Superior temporal gyrus (tissue), 1 donor: ENCODE data around the gene ZNF263.

Experiments
- DNase-seq: peaks from one replicate; pipeline ENCODE4 v3.0.0-alpha.2; 2016; ENCODE audit errors: extremely low spot score

Gene ZNF263

DNA sequence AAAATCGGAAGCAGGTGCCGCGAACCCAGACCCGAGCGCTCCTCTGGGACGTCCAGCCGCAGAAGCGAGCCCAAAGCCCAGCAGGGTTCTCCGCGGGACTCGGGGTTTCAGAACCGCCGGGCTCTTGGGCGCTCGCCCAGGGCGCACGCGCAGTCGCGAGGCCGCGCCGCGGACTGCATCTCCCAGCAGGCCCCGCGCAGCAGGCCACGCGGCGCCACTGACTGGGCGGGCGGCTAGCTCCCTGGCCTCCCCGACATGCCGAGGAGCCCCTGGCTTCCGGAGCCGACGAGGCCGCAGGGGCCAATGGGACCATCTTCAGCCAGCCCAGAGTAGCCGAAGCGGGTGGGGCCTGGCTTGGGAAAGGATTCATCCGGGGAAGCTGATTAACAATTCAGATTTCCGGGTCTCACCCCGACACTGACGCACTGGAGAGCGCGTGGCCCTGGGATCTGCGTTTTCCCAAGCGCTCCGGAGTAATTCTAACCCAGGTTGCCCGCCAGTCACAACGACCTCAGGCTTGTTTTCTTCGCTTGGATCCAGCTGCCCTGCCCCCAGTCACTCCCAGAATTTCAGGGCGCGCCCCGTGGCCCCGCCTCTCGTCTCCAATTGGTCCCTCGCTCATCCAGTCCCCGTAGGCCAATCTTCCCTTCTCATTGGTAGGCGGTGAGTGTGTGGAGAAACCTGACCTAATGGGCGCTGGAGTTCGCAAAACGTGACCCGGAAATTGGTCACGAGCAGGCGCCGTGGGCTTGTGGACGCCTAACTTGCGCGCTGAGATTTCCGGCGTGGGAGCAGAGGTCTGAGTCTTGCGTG lies at the start of gene ZNF263:
Gene ZNF263 (plus strand): TSS at position 762 of the 813 bp plus-strand sequence. CDS start 328 bp downstream, outside the sequence.
- peak; percentile 99 for DNase-seq

DNA sequence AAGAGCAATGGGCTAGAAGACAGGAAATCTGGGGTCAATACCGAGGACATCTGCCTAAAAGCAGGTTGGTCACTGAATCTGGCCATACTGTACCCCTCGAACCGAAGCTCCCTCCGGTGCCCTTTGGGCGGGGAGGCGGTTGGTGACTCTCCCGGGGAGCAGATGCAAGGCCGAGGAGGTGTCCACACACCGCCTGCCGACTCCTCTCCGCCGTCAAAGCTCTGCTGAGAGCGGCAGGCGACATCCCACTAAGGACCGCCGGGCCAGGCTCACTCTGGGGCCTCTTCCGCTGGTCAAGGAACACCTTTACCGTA lies 48.8 kb upstream of the ZNF263 start:
- DNase-seq: no peak

DNA sequence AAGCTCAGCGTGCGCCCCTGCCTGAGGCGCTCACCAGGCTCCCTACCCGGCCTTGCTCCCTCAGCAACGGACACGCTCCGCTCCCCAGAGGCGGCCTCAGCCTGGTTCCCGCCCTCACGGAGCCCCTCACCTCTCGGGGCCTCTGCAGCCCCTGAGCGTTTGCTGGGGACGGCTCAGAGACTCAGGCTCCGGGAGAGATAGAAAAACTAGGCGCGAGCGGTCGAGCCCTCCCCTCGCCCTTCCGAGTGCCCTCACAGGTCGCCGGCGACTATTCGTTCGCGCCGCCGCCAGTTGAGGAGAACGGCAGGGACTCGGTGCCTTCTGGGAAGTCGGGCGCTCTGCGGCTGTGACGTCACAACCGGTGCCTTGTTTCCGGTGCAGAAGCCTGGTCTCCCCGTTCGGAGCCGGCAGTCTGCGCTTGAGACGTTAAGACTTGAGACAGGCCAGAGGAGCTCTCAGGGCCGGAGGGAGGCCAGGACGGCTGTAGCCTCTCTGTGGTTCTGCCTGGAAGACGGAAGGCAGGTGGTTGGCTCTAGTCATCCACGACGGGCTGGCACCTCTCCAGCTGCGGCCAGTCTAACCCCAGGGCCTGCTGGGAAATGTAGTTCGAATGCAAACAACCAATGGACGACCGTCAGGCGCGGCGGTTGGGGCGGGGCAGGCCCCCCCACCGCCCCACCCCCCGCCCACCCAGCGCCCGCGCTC lies 48.3 kb upstream of the ZNF263 start, which contains the start of gene ZNF200:
Gene ZNF200 (minus strand): TSS at position 302 of the 705 bp plus-strand sequence. CDS start 1,403 bp downstream, outside the sequence.
- DNase-seq: peak; percentile 97

DNA sequence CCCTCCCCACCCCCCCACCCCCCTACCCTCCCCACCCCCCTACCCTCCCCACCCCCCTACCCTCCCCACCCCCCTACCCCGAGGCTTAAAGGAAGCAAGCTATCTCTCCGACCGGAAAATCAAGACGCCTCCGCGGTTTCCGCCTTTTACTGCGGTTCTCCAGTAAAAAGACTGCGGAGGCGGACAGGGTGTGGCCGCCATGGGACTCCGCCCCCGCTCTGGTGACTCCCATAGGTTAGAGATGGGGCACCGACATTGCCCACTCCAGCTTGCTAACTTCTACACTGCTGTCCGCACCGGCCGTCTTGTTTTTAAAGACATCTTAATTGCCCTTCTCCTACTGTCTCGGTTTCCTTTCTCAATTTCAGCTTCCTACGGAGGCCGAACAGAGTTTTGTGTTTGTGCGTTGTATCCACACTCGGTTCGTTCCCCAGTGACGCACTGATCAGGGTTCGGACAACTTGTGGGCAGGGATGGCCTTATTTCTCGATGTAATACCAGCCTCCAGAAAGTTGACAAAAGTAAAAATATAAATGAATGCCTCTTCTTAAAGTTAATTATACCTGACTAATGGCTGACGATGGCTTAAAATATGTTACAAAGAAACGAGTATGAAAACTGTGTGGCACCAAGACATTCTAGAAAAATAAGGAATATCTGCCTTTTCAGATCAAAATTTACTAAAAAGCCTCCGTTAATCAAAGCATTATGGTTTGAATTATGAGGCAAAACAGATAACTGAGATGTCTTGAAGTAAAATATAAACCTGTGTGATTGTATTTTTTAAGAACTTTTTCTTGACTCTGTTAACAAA lies 47.2 kb upstream of the ZNF263 start:
- no peak for DNase-seq

DNA sequence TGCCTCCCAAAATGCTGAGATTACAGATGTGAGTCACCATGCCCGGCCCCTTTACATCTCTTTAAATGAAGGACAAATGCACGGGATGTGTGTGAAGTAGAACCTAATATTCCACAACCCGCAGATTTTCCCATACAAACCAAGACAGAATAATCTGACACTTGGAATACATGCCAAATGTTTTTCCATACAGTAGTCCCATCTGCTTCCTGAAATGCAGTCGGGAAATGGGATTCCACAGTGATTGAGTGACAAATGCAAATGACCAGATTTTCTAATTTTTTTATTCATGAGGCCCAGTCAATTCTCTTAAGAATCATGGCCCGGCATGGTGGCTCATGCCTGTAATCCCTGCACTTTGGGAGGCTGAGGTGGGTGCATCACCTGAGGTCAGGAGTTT lies 41.5 kb upstream of the ZNF263 start:
- DNase-seq: no peak

DNA sequence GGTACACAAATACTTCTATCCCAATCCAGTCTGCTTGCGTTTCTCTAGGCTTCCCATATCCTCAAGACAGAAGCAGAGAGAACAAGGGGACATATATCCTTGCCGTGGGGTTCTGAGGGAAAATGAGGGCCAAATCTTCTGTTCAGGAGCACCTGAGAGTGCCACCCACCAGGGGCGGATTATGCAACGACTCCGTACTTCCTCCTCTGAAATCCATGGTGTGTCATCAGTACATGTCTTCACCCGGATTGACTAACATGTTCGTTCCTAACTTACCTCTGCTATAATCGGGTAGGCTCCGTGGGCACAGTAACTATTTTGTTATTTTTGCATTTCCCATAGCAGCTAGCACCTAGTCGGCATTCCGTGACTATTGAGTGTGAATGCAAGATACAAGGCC lies 40.6 kb upstream of the ZNF263 start:
- DNase-seq: no peak

DNA sequence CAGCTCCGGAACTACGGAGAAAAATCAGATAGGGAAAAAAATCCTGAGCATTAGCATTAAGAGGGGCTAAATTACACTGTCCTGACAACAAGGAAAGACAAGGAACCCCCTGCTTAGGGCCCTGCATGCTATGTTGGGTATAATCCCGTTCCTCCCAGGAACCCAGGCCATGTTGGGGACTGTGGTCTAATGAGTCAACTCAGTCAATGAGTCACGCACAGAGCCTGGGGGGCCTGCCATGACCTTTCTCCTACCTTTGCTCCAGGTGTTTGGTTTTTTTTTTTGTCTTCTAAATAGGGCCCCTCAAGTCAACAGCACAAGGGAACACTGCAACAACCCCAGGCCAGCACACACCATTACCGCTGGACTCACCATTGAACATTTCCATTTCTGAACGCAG lies 39.4 kb upstream of the ZNF263 start:
- no peak for DNase-seq

DNA sequence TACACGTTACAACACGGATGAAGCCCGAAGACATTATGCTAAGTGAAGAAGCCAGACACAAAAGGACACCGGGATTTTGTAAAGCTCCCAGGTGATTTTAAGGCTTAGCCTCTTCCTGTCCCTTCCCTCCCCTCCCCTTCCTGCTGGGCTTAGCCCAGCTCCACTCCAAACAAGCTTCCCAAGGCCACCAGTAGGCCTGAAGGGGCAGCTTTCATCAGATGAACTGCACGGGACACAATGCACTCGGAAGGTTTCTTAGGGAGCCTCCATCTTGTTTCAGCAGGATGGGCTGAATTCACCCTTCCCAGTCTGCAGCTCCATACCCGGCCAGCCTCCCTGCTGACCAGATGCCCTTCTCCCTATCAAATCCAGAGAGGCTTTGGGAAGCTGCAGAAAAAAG lies 37.3 kb upstream of the ZNF263 start:
- no peak for DNase-seq

DNA sequence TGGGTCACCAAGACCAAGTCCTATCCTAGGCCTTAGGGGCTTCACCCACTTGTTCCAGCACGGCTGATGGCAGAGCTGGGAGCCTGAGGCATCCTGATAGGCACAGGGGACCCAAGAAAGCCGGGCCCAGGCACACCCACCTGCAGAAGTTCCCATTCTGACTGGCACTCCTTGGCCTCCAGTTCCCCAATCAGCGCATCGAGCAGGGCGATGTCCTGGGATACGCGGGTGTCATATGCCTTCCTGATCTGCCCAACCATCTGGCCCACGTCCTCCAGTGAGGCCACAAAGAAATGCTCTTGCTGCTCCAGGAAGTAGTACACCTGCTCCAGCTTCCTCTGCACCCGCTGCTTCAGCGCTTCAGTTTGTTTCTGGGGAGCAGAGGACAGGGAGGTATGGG lies 36.4 kb upstream of the ZNF263 start:
- no peak for DNase-seq

DNA sequence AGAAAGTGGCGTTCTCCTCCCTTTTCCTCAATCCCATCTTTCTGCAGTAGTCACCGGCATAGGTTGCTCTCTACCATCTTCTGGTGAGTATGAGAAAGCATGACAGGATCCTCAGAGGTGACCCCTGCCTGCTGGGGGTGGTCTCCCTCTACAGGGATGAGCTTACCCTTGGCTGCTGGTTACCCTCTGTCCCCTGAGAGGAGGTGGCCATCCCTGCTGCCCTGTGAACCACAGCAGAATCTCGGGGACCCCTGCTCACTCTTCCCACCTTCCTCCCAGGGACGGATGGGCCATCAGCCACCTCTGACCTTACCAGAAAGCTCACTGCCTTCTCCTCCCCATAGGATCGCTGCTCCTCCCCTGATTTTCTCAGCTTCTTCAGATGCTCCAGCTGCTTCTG lies 34.7 kb upstream of the ZNF263 start:
- DNase-seq: no peak

DNA sequence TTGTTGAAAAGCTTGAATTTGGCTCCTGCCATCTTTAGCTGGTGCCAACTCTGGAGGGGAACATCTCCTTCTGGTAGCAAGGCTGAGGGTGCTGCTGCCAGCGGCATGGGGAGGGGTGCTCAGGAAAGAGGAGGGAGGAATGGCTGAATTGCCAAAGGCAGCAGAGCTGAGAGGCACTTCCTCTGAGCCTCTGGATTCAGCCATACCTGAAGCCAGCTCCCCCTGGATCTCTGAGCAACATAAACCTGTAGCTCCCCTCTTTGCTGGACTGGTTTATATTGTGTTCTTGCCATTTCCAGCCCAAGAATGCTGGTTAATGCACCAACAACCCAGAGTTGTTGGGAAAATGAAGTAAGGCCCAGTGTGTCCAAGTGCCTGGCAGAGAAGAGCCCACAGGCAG lies 34.3 kb upstream of the ZNF263 start:
- no peak for DNase-seq

DNA sequence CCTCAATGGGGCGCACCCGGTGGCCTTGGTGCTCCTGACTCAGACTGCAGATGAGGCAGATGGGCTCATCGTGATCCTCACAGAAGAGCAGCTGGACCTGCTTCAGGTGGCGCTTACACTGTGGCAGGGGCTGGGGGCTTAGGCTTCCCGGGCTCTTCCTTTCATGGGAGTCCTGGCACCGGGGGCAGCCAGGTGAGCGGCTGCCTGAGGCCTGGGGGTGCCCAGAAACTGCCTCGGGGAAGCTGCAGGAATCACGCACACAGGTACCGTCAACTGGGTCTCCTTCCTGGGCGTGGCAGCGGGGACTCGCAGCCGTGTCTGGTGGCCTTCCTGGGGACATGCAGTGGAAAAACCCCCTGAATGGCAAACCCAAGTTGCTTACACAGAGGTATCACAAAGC lies 33.8 kb upstream of the ZNF263 start:
- DNase-seq: no peak

DNA sequence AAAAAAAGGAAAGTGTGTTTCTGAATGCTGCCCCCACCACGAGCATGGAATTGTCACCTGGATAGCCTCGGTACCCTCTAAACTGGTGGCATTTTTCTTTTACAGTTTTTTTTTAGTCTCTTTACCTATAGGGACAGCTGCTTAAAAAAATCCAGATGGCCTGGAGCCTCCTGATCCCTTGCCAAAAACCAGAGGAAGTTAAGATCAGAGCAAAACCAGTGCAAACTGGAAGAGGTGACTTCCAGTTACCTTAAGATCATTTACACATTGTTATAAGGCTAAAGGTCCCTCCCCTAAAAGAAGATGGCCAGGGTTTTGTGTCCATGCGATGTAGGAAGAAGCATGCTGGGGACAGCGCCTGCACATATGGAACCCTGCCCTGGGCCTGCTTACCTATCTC lies 30.3 kb upstream of the ZNF263 start:
- no peak for DNase-seq

DNA sequence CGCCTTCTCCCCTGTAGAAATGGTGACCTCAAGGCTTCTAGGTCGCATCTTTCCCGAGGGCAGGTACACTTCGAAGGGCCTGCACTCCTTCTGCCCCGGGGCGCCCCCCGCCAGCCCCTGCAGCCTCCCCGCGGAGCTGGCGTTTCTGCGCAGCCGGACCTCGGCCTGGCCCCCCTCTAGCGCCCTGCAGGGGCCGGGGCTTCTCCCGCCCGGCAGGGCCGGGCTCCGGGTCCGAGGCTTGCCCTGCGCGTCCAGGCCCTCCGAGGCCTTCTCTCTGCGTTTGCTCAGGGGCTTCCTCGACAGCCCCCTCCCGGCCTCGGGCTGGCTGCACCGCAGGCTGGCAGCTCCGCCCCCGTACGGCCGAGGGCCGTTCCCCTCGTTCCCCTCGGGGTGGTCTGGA lies 29.0 kb upstream of the ZNF263 start:
- DNase-seq: no peak

DNA sequence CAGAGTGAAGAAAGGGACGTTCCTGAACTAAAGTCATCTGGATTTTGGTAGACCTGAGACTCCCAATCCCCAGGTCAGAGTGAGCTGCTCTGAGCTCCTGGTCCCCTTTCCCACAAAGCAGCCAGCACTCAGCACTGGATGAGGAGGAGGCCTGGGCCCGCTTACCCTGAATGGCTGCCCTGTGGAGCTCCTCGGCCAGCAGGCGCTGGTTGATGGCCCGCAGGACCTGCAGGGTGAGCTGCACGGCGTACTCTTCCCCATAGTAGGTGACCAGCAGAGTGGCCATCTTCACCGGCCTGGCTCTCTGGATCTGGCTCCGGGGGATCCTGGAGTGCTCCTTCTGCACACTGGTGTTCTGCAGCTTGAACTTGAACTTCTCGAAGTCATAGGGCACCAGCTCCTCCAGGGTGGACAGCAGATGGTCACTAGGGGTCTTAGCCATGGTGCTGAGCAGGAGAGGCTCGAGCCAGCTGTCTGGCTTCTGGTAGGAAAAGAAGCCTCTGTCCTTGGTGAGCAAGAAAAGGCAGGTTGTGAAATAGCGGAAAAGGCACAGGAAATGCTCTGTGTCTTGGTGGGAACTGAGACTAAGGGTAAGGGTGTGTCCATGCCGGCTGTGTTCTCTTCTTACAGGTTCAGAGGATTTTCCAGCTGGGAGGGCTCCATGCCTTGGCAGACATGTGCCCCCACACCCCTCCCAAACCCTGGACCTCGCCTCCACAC lies 27.0 kb upstream of the ZNF263 start, which contains the start of gene MEFV:
Gene MEFV (minus strand): TSS at position 488 of the 720 bp plus-strand sequence. CDS start 46 bp downstream, at position 442.
- DNase-seq: no peak

DNA sequence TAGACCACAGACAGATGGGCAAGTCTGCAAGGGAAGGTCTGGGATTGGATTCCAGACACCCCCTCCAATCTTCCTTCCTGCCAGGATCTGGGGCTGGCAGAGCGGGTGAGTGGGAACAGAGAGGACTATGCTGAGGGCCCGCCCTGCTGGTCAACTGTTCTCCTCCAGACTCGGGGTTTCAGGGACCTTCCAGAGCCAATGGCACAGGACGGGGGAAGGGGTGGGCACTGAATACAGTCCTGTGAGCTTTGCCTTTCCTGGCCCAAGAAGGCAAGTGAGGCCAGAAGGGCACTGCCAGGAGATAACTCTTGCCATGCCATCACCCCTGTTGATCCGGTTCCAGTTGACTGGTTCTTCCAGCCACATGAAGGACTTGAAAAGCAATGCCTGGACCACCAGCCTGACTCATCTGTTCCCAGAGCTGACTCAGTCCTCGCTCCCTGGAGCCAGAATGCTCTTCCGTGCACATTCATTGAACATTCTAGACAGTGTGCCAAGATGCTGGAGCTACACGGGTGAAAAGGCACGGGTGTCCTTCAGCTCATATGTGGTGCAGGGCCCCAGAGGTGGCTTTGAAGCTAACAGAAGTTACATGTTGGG lies 26.3 kb upstream of the ZNF263 start:
- no peak for DNase-seq

DNA sequence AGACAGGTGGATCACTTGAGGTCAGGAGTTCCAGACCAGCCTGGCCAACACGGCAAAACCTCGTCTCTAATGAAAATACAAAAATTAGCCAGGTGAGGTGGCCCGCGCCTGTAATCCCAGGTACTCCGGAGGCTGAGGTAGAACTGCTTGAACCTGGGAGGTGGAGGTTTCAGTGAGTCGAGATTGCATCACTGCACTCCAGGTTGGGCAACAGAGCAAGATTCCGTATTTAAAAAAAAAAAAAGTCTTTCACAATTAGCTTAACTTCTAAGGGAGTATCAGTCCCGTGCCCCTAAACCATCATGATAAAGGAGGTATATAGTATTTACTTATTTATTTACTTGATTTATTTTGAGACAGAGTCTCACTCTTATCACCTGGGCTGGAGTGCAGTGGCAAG lies 23.5 kb upstream of the ZNF263 start:
- DNase-seq: no peak

DNA sequence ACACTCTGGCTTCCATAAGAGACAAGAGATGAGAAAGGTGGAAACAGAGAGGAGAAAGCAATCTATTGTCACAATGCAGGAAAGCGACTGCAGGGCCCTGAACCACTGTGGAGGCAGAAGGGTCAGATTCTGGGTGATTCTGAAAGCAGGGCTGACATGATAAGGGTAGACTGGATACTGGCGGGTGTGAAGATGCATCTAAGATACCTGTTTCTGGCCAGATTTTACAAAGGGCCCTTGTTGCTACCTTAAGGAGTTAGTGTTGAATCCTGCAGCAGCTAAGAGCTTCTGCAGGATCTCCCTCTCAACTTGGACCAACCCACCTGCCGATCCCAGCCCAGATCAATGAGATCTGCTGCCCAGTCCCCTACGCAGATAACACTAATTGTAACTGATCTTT lies 20.8 kb upstream of the ZNF263 start:
- DNase-seq: no peak

DNA sequence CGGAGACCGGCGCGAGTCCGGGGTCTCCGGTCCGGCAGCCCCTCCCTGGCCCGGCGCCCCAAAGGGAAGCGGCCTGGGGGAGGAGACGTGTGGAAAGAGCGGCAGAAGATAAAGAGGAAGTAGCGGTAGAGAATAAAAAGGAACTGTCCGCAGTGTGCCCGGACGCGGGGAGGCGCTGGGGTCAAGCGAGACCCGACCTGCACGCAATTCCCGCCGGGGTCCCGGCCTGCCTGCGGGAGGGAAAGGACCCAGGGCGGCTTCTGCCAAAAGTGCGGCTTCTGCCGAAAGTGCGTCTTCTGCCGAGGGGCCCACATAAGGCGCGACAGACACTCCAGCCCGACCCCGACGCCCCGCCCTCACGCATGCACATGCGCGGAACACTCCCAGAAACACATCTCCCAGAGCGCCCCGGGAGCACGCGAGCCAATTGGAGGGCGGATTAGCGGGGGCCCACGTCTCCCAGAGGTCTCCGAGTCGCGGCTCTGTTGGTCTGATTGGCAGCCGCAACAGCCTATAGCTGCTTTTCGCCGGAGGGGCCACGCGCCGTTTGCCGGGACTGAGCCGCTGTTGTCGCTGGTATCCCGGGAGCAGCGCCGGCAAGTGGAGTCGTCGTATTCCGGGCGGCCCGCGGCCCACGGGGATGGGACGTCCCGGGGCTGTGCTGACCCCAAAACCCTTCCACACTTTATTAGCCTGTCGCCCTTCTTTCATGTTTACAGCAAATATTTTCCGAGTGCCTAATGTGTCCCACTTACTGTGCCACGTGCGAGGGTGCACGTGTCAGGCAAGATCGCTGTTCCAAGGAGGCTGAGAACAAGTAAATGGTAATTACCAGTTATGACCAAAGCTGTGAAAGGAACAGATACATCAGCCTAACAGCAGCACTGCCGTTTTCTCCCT lies 18.9 kb upstream of the ZNF263 start:
- peak; percentile 98 for DNase-seq

DNA sequence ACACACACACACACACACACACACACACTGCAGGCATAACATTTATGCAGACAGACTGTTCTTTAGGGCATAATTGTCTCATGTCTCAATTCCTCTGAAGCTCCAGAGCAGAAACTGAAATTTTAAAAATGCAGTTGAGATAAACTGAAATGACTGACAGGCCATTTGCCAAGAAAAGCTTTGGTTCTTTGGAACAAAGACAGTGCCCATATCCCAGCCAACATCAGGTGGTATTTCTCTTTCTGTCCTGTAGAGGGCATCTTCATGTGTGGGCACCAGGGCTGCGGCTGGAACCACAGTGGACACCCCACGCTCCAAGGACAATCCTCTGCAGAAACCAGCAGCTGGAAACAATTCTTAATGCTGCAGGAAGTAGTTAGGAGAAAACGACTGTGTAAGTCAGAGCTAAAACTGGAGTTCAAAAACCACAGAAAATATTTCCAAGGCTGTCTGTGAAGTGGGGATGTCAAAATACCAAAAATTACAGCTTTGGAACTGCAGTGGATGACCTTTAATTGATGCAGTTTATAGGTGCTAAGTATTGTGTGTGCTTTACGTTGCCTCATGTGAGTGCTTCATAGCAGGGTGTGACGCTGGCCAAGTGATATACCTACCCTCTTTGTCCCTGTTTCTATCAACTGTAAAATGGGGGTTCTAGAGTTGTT lies 16.3 kb upstream of the ZNF263 start:
- DNase-seq: peak; percentile 25
